KOPT-K1 (cell line): ENCODE measurements around the gene ZNF438.
"Not testable (repeated sequence)": the region's sequence is repeated elsewhere in the genome, so short reads cannot be mapped to it uniquely, and the experiment has no call there.

Experiments used
- H3K27ac ChIP-seq: fragments of 200-600 bp; sonication (generic); 2 replicates; pipeline ENCODE4 v1.5.1; 2016; ENCODE audit warnings: antibody characterized with exemption, mild to moderate bottlenecking, low read depth, low read length; ENCODE audit not compliant: poor library complexity, severe bottlenecking
- H3K36me3 ChIP-seq: fragments of 200-600 bp; sonication (generic); 2 replicates; pipeline ENCODE4 v1.5.1; 2017; ENCODE audit warnings: antibody characterized with exemption, mild to moderate bottlenecking, low read length, moderate library complexity; ENCODE audit not compliant: insufficient read depth
- H3K9me3 ChIP-seq: fragments of 200-600 bp; sonication (generic); 2 replicates; pipeline ENCODE4 v1.5.1; 2017; ENCODE audit warnings: antibody characterized with exemption, low read length, mild to moderate bottlenecking; ENCODE audit not compliant: insufficient read depth, poor library complexity, severe bottlenecking

Gene ZNF438

DNA sequence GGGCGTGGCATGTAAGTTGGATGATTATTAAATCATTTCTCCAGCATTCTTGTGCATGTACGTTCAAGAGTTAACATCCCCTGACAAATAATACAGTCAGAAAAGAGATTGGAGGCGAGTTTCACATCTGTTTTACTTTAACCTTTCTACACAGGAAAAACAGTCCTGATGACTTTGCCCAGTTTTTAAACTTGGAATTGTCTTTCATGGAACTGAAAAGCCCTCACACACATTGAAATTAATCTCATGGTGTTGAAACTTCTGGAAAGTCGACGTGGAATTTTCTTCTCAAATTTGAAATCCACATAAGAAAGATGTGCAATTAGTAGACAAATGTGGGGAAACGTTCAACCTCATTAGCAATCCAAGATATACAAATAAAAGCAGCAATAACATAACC is 31.2 kb upstream of the ZNF438 start:
- Histone ChIP-seq H3K27ac (no peak overlapping the region), H3K9me3 (no peaks in the 10 kb centered on the region), H3K36me3 (no peaks in the 10 kb centered on the region)

GRCh38 chr10:31061941-31062340 is 30.3 kb upstream of the ZNF438 start:
- no peak overlapping the region for H3K27ac ChIP-seq

GRCh38 chr10:31058795-31059703 is 27.4 kb upstream of the ZNF438 start:
- H3K36me3 ChIP-seq, result no peaks in the 10 kb centered on the region

More at GRCh38 chr10:31061941-31062340, 30.3 kb upstream of the ZNF438 start:
- no peaks in the 10 kb centered on the region for H3K36me3 ChIP-seq
- H3K9me3 ChIP-seq, result no peaks in the 10 kb centered on the region

DNA sequence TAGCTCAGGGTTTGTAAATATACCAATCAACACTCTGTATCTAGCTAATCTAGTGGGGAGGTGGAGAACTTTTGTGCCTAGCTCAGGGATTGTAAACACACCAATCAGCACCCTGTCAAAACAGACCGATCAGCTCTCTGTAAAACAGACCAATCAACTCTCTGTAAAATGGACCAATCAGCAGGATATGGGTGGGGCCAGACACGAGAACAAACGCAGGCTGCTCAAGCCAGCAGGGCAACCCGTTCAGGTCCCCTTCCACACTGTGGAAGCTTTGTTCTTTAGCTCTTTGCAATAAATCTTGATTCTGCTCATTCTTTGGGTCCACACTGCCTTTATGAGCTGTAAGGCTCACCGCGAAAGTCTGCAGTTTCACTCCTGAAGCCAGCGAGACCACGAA is 25.0 kb upstream of the ZNF438 start:
- not testable (repeated sequence) for H3K9me3 ChIP-seq, H3K36me3 ChIP-seq

More at GRCh38 chr10:31058795-31059703, 27.4 kb upstream of the ZNF438 start:
- Histone ChIP-seq H3K27ac (no peak overlapping the region), H3K9me3 (no peaks in the 10 kb centered on the region)

DNA sequence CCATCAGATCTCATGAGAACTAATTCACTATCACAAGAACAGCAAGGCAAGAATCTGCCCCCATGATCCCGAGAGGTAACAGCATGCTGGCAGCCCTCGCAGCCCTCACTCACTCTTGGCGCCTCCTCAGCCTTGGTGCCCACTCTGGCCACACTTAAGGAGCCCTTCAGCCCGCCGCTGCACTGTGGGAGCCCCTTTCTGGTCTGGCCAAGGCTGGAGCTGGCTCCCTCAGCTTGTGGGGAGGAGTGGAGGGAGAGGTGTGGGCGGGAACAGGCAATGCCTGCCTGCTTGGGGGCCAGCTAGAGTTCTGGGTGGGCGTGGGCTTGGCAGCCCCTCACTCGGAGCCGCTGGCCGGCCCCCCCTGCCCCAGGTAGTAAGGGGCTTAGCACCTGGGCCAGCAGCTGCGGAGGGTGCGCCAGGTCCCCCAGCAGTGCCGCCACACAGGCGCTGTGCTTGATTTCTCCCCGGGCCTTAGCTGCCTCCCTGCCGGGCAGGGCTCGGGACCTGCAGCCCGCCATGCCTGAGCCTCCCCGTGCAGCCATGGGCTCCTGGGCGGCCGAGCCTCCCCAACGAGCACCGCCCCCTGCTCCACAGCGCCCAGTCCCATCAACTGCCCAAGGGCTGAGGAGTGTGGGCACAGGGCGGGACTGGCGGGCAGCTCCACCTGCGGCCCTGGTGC is 24.0 kb upstream of the ZNF438 start:
- H3K9me3 ChIP-seq, result peaks cover 9% of the 10 kb centered on the region
- no peaks in the 10 kb centered on the region for H3K36me3 ChIP-seq
- no peak overlapping the region for H3K27ac ChIP-seq

More for the DNA sequence above, 25.0 kb upstream of the ZNF438 start:
- H3K27ac ChIP-seq, result not testable (repeated sequence)

- H3K36me3 ChIP-seq, result no peaks in the 10 kb centered on the region
- H3K9me3 ChIP-seq, result peaks cover 9% of the 10 kb centered on the region
- H3K27ac ChIP-seq, result no peak overlapping the region
Measured at GRCh38 chr10:31051703-31052102, 20.0 kb upstream of the ZNF438 start.

DNA sequence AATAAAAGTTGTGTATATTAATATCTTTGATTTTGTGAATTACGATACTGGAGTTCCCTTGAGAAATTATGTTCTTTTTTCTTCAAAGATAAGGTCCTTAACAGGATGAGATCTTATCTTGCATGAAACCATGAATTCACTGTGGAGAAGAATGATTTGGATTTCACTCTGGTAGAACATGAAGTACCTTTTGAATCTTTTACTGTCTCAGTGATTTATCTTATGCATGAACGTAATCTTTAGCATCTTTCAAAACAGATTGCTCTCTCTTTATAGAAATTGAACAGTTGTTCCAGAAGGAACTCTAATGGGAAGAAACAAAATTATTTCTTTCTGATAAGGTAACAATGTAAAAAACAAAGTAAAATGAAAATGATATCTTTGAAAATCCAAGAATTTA is 11.0 kb upstream of the ZNF438 start:
- H3K9me3 ChIP-seq, result no peaks in the 10 kb centered on the region
- H3K27ac ChIP-seq, result no peak overlapping the region
- no peaks in the 10 kb centered on the region for H3K36me3 ChIP-seq

GRCh38 chr10:31041011-31041410 is 9.3 kb upstream of the ZNF438 start:
- H3K27ac ChIP-seq, result no peak overlapping the region
- H3K36me3 ChIP-seq, result no peaks in the 10 kb centered on the region
- H3K9me3 ChIP-seq, result no peaks in the 10 kb centered on the region

GRCh38 chr10:31039006-31039405 is 7.3 kb upstream of the ZNF438 start:
- not testable (repeated sequence) for H3K27ac ChIP-seq, H3K9me3 ChIP-seq, H3K36me3 ChIP-seq

- H3K9me3 ChIP-seq, result no peaks in the 10 kb centered on the region
- no peaks in the 10 kb centered on the region for H3K36me3 ChIP-seq
- no peak overlapping the region for H3K27ac ChIP-seq
Measured at GRCh38 chr10:31037749-31038148, 6.1 kb upstream of the ZNF438 start.

GRCh38 chr10:31036209-31036608 is 4.5 kb upstream of the ZNF438 start:
- Histone ChIP-seq H3K36me3 (no peaks in the 10 kb centered on the region), H3K9me3 (no peaks in the 10 kb centered on the region), H3K27ac (no peak overlapping the region)

- Histone ChIP-seq H3K27ac (no peak overlapping the region), H3K36me3 (no peaks in the 10 kb centered on the region), H3K9me3 (no peaks in the 10 kb centered on the region)
Measured at GRCh38 chr10:31035266-31035798, 3.7 kb upstream of the ZNF438 start.

- Histone ChIP-seq H3K36me3 (no peaks in the 10 kb centered on the region), H3K9me3 (no peaks in the 10 kb centered on the region), H3K27ac (no peak overlapping the region)
Measured at GRCh38 chr10:31034098-31034909, 2.6 kb upstream of the ZNF438 start.

GRCh38 chr10:31033147-31033546 is 1.5 kb upstream of the ZNF438 start:
- H3K9me3 ChIP-seq, result no peaks in the 10 kb centered on the region
- H3K36me3 ChIP-seq, result no peaks in the 10 kb centered on the region
- peak overlapping the region; percentile 98 for H3K27ac ChIP-seq
